ENCODE results near the gene C1QBP. TPM values are rescaled to one million over a fixed set of nuclear protein-coding genes. Genes with fewer than 3 reads are reported as not detected.

Gene C1QBP
- total RNA-seq, 4 donors from 2014 or later, result 84.4 to 111 (median 108) TPM

- no peak for ATAC-seq
- no peaks in the 10 kb centered on the region for H3K27me3 ChIP-seq
- H3K4me1 ChIP-seq, result peaks cover 0 to 24% (median 5%) of the 10 kb centered on the region in 3 donors
- no peaks in the 10 kb centered on the region for H3K9me3 ChIP-seq
- no peak overlapping the region for H3K27ac ChIP-seq
- TF ChIP-seq POLR2A (IDR thresholded peaks at IDR 0.05), result no peak
- TF ChIP-seq POLR2AphosphoS5 (IDR thresholded peaks at IDR 0.05), result no peak
- TF ChIP-seq EP300 (IDR thresholded peaks at IDR 0.05), result no peak
- no peak for TF ChIP-seq CTCF (IDR thresholded peaks at IDR 0.05)
- no peak overlapping the region for H3K4me3 ChIP-seq
- H3K36me3 ChIP-seq, result peaks cover 0 to 96% of the 10 kb centered on the region in 2 donors
- 74 to 82% methylated on average over 3 of the region's 3 CpGs for WGBS, 2 donors (ENCODE audit: low coverage in 1 of 2)
Measured at GRCh38 chr17:5425826-5426225, 13.1 kb downstream of the C1QBP start.

- TF ChIP-seq POLR2A (IDR thresholded peaks at IDR 0.05) (no peak), CTCF (IDR thresholded peaks at IDR 0.05) (no peak), POLR2AphosphoS5 (IDR thresholded peaks at IDR 0.05) (no peak), EP300 (IDR thresholded peaks at IDR 0.05) (no peak)
- Histone ChIP-seq H3K27me3 (no peaks in the 10 kb centered on the region), H3K36me3 (peaks cover 0 to 87% of the 10 kb centered on the region in 2 donors), H3K4me3 (no peak overlapping the region), H3K4me1 (peaks cover 0 to 29% (median 8%) of the 10 kb centered on the region in 3 donors), H3K27ac (no peak overlapping the region), H3K9me3 (no peaks in the 10 kb centered on the region)
- 60 to 80% methylated on average over 1 of the region's 1 CpG for WGBS, 2 donors (ENCODE audit: low coverage in 1 of 2)
- ATAC-seq, result no peak
Measured at GRCh38 chr17:5424909-5425308, 14.0 kb downstream of the C1QBP start.

- no peak overlapping the region for H3K4me3 ChIP-seq
Measured at GRCh38 chr17:5422505-5422904, 16.4 kb downstream of the C1QBP start.

GRCh38 chr17:5419959-5420653, 18.8 kb downstream of the C1QBP start, which contains the start of gene RPAIN:
Gene RPAIN (plus strand): TSS chr17:5420182. CDS start chr17:5420211, 29 bp downstream.
- Histone ChIP-seq H3K4me1 (peaks cover 3 to 59% (median 20%) of the 10 kb centered on the region in 3 donors), H3K27me3 (no peaks in the 10 kb centered on the region), H3K27ac (peak within 1 kb of the TSS; percentile 31 to 91 (median 89)), H3K36me3 (peaks cover 0 to 65% of the 10 kb centered on the region in 2 donors), H3K9me3 (no peaks in the 10 kb centered on the region), H3K4me3 (peak within 1 kb of the TSS; percentile 55 to 84)
- ATAC-seq, result peak; percentile 88
- TF ChIP-seq POLR2A (IDR thresholded peaks at IDR 0.05) (peak; percentile 44 to 61), POLR2AphosphoS5 (IDR thresholded peaks at IDR 0.05) (peak; percentile 31), EP300 (IDR thresholded peaks at IDR 0.05) (no peak)
- WGBS, 2 donors (ENCODE audit: low coverage in 1 of 2), result 2% methylated on average over 16 of the region's 41 CpGs; no CpG with 5 or more reads in 1 of the 2 donors

More at GRCh38 chr17:5422505-5422904, 16.4 kb downstream of the C1QBP start:
- no peak overlapping the region for H3K27ac ChIP-seq
- WGBS, 2 donors (ENCODE audit: low coverage in 1 of 2), result 88 to 92% methylated on average over 2 of the region's 2 CpGs
- no peak for ATAC-seq
- no peak for TF ChIP-seq POLR2AphosphoS5 (IDR thresholded peaks at IDR 0.05)
- no peak for TF ChIP-seq CTCF (IDR thresholded peaks at IDR 0.05)
- no peak for TF ChIP-seq EP300 (IDR thresholded peaks at IDR 0.05)
- TF ChIP-seq POLR2A (IDR thresholded peaks at IDR 0.05), result no peak
- no peaks in the 10 kb centered on the region for H3K27me3 ChIP-seq
- peaks cover 3 to 43% (median 15%) of the 10 kb centered on the region in 3 donors for H3K4me1 ChIP-seq
- peaks cover 0 to 65% of the 10 kb centered on the region in 2 donors for H3K36me3 ChIP-seq
- no peaks in the 10 kb centered on the region for H3K9me3 ChIP-seq

GRCh38 chr17:5419356-5419958, 19.5 kb downstream of the C1QBP start, which contains the start of gene NUP88:
Gene NUP88 (minus strand): TSS chr17:5419662. CDS start chr17:5419650, 12 bp downstream.
- Histone ChIP-seq H3K9me3 (no peaks in the 10 kb centered on the region), H3K27me3 (no peaks in the 10 kb centered on the region), H3K36me3 (peaks cover 0 to 63% of the 10 kb centered on the region in 2 donors), H3K4me1 (peaks cover 3 to 60% (median 20%) of the 10 kb centered on the region in 3 donors), H3K27ac (peak within 1 kb of the TSS; percentile 31 to 91 (median 89)), H3K4me3 (peak within 1 kb of the TSS; percentile 55 to 84)
- WGBS, 2 donors (ENCODE audit: low coverage in 1 of 2), result 0% methylated on average over 11 of the region's 49 CpGs; no CpG with 5 or more reads in 1 of the 2 donors
- TF ChIP-seq POLR2AphosphoS5 (IDR thresholded peaks at IDR 0.05) (peak; percentile 94), POLR2A (IDR thresholded peaks at IDR 0.05) (peak; percentile 77 to 84), EP300 (IDR thresholded peaks at IDR 0.05) (no peak)
- peak; percentile 99 for ATAC-seq

Data from gastroesophageal sphincter (tissue), 4 donors.